ENCODE data around the gene ZNF710.

GRCh38 chr15:90025489-90026033, 24.4 kb downstream of the ZNF710 start:
- TF ChIP-seq CTCF (IDR thresholded peaks at IDR 0.05), result no peak
- no peak for TF ChIP-seq POLR2AphosphoS5 (IDR thresholded peaks at IDR 0.05; ENCODE audit: insufficient read depth in 1 of 2, low read depth in 1 of 2)
